Esophagus (tissue), 2 donors: ENCODE results near the gene MYO10. TPM values are rescaled to one million over a fixed set of nuclear protein-coding genes. Genes with fewer than 3 reads are reported as not detected.

Source experiments
- H3K27ac ChIP-seq, 2 donors: one replicate each; pipeline ENCODE4 v1.5.1; 2013; ENCODE audit warnings: low read depth in 2 of 2, mild to moderate bottlenecking in 2 of 2, inconsistent platforms in 1 of 2, low read length in 1 of 2, moderate library complexity in 1 of 2
- H3K27me3 ChIP-seq, 2 donors: one replicate each; pipeline ENCODE4 v1.6.1; 2013; ENCODE audit warnings: low read length in 2 of 2, control low read depth in 1 of 2, mild to moderate bottlenecking in 1 of 2; ENCODE audit not compliant: insufficient read depth in 2 of 2, control insufficient read depth in 1 of 2
- H3K36me3 ChIP-seq, 2 donors: one replicate each; pipeline ENCODE4 v1.6.1; 2013; ENCODE audit warnings: low read length in 1 of 2; ENCODE audit not compliant: control insufficient read depth in 2 of 2, insufficient read depth in 2 of 2
- H3K4me1 ChIP-seq, 2 donors: one replicate each; pipeline ENCODE4 v1.6.1; 2013; ENCODE audit warnings: low read length in 1 of 2; ENCODE audit not compliant: control insufficient read depth in 2 of 2, insufficient read depth in 2 of 2
- H3K4me3 ChIP-seq, 2 donors: one replicate each; pipeline ENCODE4 v1.5.1; 2013; ENCODE audit warnings: low read length in 2 of 2, mild to moderate bottlenecking in 2 of 2, low read depth in 1 of 2, moderate library complexity in 1 of 2
- H3K9me3 ChIP-seq, 2 donors: one replicate each; pipeline ENCODE4 v1.6.1; 2013; ENCODE audit warnings: mild to moderate bottlenecking in 2 of 2, low read depth in 1 of 2, low read length in 1 of 2, moderate library complexity in 1 of 2; ENCODE audit not compliant: control insufficient read depth in 2 of 2, insufficient read depth in 1 of 2
- WGBS, 2 donors: extraction: QIAGEN DNeasy Blood & Tissue Kit; methylation state at CpG; one replicate each; pipeline ENCODE4 v1.1.7; 2013; 5-methylcytosine and 5-hydroxymethylcytosine counted together
- polyA plus RNA-seq, 2 donors: library from polyadenylated mRNA; stranded (reverse); fragments of 200-250 nt; gene quantifications; one replicate each; pipeline ENCODE4 v1.2.3, GENCODE V29; 2013
- donor health status: healthy with polysubstance abuse.
- donor health status: Bipolar disorder and iron deficiency.

The MYO10 gene
- polyA plus RNA-seq, 2 donors, result 5.8 to 5.9 TPM

GRCh38 chr5:16737620-16738364 is 198.3 kb downstream of the MYO10 start:
- H3K27me3 ChIP-seq, result no peaks in the 10 kb centered on the region
- H3K4me3 ChIP-seq, result no peak overlapping the region
- no peaks in the 10 kb centered on the region for H3K36me3 ChIP-seq
- peak overlapping the region in 1 of 2 donors; percentile 70 for H3K27ac ChIP-seq
- H3K9me3 ChIP-seq, result no peaks in the 10 kb centered on the region
- peaks cover 2 to 10% of the 10 kb centered on the region in 2 donors for H3K4me1 ChIP-seq
- WGBS, 2 donors, result 64 to 81% methylated on average over 11 of the region's 11 CpGs

GRCh38 chr5:16737209-16737608 is 198.9 kb downstream of the MYO10 start:
- no peaks in the 10 kb centered on the region for H3K27me3 ChIP-seq
- no peak overlapping the region for H3K4me3 ChIP-seq
- H3K4me1 ChIP-seq, result peaks cover 2 to 10% of the 10 kb centered on the region in 2 donors
- H3K36me3 ChIP-seq, result peaks cover 0 to under 1% of the 10 kb centered on the region in 2 donors
- 42 to 60% methylated on average over 3 of the region's 3 CpGs for WGBS, 2 donors
- no peaks in the 10 kb centered on the region for H3K9me3 ChIP-seq
- H3K27ac ChIP-seq, result no peak overlapping the region

- no peaks in the 10 kb centered on the region for H3K9me3 ChIP-seq
- H3K27me3 ChIP-seq, result no peaks in the 10 kb centered on the region
- WGBS, 2 donors, result 34% methylated on average over 14 of the region's 14 CpGs
- H3K27ac ChIP-seq, result peak overlapping the region; percentile 66 to 80
- H3K4me1 ChIP-seq, result peaks cover 2 to 10% of the 10 kb centered on the region in 2 donors
- peaks cover 0 to 2% of the 10 kb centered on the region in 2 donors for H3K36me3 ChIP-seq
- H3K4me3 ChIP-seq, result peak overlapping the region in 1 of 2 donors; percentile 14
Measured at GRCh38 chr5:16736158-16736995, 199.7 kb downstream of the MYO10 start.

- H3K27me3 ChIP-seq, result no peaks in the 10 kb centered on the region
- H3K27ac ChIP-seq, result peak overlapping the region; percentile 66 to 80
- peak overlapping the region in 1 of 2 donors; percentile 14 for H3K4me3 ChIP-seq
- H3K4me1 ChIP-seq, result peaks cover 2 to 10% of the 10 kb centered on the region in 2 donors
- H3K36me3 ChIP-seq, result peaks cover 0 to 2% of the 10 kb centered on the region in 2 donors
- 59 to 60% methylated on average over 15 of the region's 15 CpGs for WGBS, 2 donors
- H3K9me3 ChIP-seq, result no peaks in the 10 kb centered on the region
Measured at GRCh38 chr5:16735101-16736060, 200.7 kb downstream of the MYO10 start.

- 85% methylated on average over 12 of the region's 12 CpGs for WGBS, 2 donors
- Histone ChIP-seq H3K9me3 (no peaks in the 10 kb centered on the region), H3K27ac (no peak overlapping the region), H3K4me3 (no peak overlapping the region), H3K4me1 (peaks cover 2 to 10% of the 10 kb centered on the region in 2 donors), H3K36me3 (peaks cover 0 to 2% of the 10 kb centered on the region in 2 donors), H3K27me3 (no peaks in the 10 kb centered on the region)
Measured at GRCh38 chr5:16733331-16734006, 202.6 kb downstream of the MYO10 start.

GRCh38 chr5:16732356-16732755 is 203.7 kb downstream of the MYO10 start:
- Histone ChIP-seq H3K4me3 (no peak overlapping the region), H3K27me3 (no peaks in the 10 kb centered on the region), H3K36me3 (peaks cover 0 to 2% of the 10 kb centered on the region in 2 donors), H3K27ac (no peak overlapping the region), H3K9me3 (no peaks in the 10 kb centered on the region), H3K4me1 (peaks cover 0 to 9% of the 10 kb centered on the region in 2 donors)
- WGBS, 2 donors, result 92 to 94% methylated on average over 5 of the region's 5 CpGs

- 42 to 48% methylated on average over 11 of the region's 11 CpGs for WGBS, 2 donors
- H3K9me3 ChIP-seq, result no peaks in the 10 kb centered on the region
- peaks cover 0 to 6% of the 10 kb centered on the region in 2 donors for H3K4me1 ChIP-seq
- H3K27me3 ChIP-seq, result no peaks in the 10 kb centered on the region
- no peak overlapping the region for H3K4me3 ChIP-seq
- peaks cover 0 to 4% of the 10 kb centered on the region in 2 donors for H3K36me3 ChIP-seq
- H3K27ac ChIP-seq, result no peak overlapping the region
Measured at GRCh38 chr5:16727755-16728325, 208.2 kb downstream of the MYO10 start.

GRCh38 chr5:16726538-16726946 is 209.5 kb downstream of the MYO10 start:
- WGBS, 2 donors, result 54 to 56% methylated on average over 5 of the region's 5 CpGs
- H3K4me1 ChIP-seq, result peaks cover 0 to 6% of the 10 kb centered on the region in 2 donors
- H3K36me3 ChIP-seq, result peaks cover 0 to 2% of the 10 kb centered on the region in 2 donors
- H3K27ac ChIP-seq, result no peak overlapping the region
- no peaks in the 10 kb centered on the region for H3K9me3 ChIP-seq
- no peaks in the 10 kb centered on the region for H3K27me3 ChIP-seq
- no peak overlapping the region for H3K4me3 ChIP-seq
